ENCODE data around the gene INSIG2. TPM values are rescaled to one million over a fixed set of nuclear protein-coding genes. Genes with fewer than 3 reads are reported as not detected.

Gene INSIG2
- total and polyA plus RNA-seq, 9 of the 15 experiments (the other 6 are each of a cell fraction or from before 2014, with no cell fraction given), result 1.5 to 34.2 (median 6.4) TPM

DNA sequence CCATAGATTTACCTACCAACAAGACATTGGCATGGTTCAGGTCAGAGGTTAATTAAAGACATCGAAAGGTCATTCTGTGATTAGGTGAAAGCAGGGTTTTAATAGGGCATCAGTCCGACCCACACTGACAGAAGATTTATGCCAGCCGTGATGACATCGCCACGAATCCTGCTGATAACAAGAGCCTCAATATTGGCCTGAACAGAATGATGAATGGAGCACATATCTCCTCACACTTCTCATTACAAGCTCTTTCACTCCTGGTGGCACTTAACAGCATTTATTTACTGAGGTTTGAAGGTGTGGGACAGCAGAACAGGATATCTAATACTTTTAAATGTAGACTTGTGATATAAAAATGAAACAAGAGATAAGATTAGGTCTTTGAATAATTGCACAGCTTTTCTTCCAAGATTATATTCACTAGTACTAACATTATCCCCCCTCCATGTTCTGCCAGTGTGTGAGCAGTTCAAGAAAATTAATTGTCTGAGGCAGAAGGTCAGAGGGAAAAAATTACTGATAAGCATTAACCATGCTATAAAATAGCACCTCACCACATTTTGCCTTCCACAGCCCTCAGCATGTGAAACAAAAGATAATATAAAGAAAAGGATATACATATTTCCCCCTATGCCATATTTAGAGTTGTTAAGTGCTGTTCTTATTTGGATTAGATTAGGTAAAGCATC, 23.1 kb upstream of the INSIG2 start:
- no TSS peak for BruUV-seq (replicated peaks)
- Histone ChIP-seq H2AFZ (ENCODE audit: low read depth, low read length) (no peak overlapping the region), H3K4me2 (ENCODE audit: insufficient read depth, low read length) (no peak overlapping the region), H3K9me1 (ENCODE audit: control insufficient read depth, insufficient read depth, low read length) (no peaks in the 10 kb centered on the region), H3K4me3 (no peak overlapping the region), H3K27me3 (ENCODE audit: control insufficient read depth in 2 of 2, insufficient read depth in 2 of 2, low read length in 2 of 2) (peaks cover 6 to 7% of the 10 kb centered on the region in 2 experiments; a peak in 4 of 5 replicates), H3K9me3 (replicated peaks; ENCODE audit: control insufficient read depth, insufficient read depth, low read depth, low read length) (no peaks in the 10 kb centered on the region), H3K36me3 (ENCODE audit: control insufficient read depth, insufficient read depth, low read length) (no peaks in the 10 kb centered on the region), H3K27ac (ENCODE audit: extremely low read depth, low read depth, low read length) (no peak overlapping the region), H3K9ac (ENCODE audit: insufficient read depth in 1 of 2, low read depth in 2 of 2, low read length in 2 of 2) (no peak overlapping the region), H3K79me2 (ENCODE audit: control insufficient read depth, insufficient read depth, low read length) (no peaks in the 10 kb centered on the region), H3K4me1 (replicated peaks in 1 of 2; ENCODE audit: control insufficient read depth in 2 of 2, insufficient read depth in 2 of 2, low read length in 2 of 2) (no peaks in the 10 kb centered on the region; a peak in 1 of 5 replicates), H4K20me1 (replicated peaks; ENCODE audit: control insufficient read depth, insufficient read depth, low read length) (no peaks in the 10 kb centered on the region)
- 1% methylated on average over 5 of the region's 5 CpGs for WGBS (ENCODE audit: insufficient coverage, low coverage, missing lambda C conversion rate)
- in situ Hi-C loops (cut with MboI), result no loop called here
- CTCF ChIA-PET (ENCODE audit: low intra/inter-chr PET ratio), result no interaction called here
- DNase-seq (ENCODE audit: extremely low read depth in 1 of 4, low spot score in 3 of 4) (no peak), FAIRE-seq (no peak), ATAC-seq (no peak)
- intact Hi-C loops (cut with micrococcal nuclease), result no loop called here
- POLR2A ChIA-PET, result no interaction called here
- TF ChIP-seq CCNT2 (IDR thresholded peaks at IDR 0.05; ENCODE audit: borderline replicate concordance, extremely low read depth, insufficient read length, low read depth, low read length) (no peak), MEIS2 (IDR thresholded peaks at IDR 0.05; ENCODE audit: partially characterized antibody) (peak; percentile 16)

- FAIRE-seq, result no peak
- in situ Hi-C loops (cut with MboI), result no loop called here
- TF ChIP-seq FOSL1 (tag; conservative IDR thresholded peaks at IDR 0.05) (0 out of 2 replicates have a peak, but pooled peaks have one; percentile 17), KLF10 (CRISPR knock-in tag; IDR thresholded peaks at IDR 0.05) (no peak), LCOR (CRISPR knock-in tag; IDR thresholded peaks at IDR 0.05) (no peak), RBM22 (IDR thresholded peaks at IDR 0.05; ENCODE audit: low read depth, low read length, poor library complexity, severe bottlenecking) (no peak), TCF7L2 (IDR thresholded peaks at IDR 0.05; ENCODE audit: low read depth, low read length) (no peak), BHLHE40 (IDR thresholded peaks at IDR 0.05; ENCODE audit: low read length) (no peak), TSC22D4 (tag; IDR thresholded peaks at IDR 0.05) (no peak), TAL1 (IDR thresholded peaks at IDR 0.05) (no peak), ATF3 (IDR thresholded peaks at IDR 0.05) (peak; percentile 49; the same call in 1 of the 2 replicates), ATF3 (CRISPR knock-in tag; conservative IDR thresholded peaks at IDR 0.05) (no peak)
- TF ChIP-seq, protein P1, sequence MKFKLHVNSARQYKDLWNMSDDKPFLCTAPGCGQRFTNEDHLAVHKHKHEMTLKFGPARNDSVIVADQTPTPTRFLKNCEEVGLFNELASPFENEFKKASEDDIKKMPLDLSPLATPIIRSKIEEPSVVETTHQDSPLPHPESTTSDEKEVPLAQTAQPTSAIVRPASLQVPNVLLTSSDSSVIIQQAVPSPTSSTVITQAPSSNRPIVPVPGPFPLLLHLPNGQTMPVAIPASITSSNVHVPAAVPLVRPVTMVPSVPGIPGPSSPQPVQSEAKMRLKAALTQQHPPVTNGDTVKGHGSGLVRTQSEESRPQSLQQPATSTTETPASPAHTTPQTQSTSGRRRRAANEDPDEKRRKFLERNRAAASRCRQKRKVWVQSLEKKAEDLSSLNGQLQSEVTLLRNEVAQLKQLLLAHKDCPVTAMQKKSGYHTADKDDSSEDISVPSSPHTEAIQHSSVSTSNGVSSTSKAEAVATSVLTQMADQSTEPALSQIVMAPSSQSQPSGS (CRISPR knock-in tag; IDR thresholded peaks at IDR 0.05), result no peak
Observed at GRCh38 chr2:118065921-118066511, 22.3 kb upstream of the INSIG2 start.

More at GRCh38 chr2:118065921-118066511, 22.3 kb upstream of the INSIG2 start:
- Histone ChIP-seq H3K27me3 (ENCODE audit: control insufficient read depth in 2 of 2, insufficient read depth in 2 of 2, low read length in 2 of 2) (peaks cover 6 to 7% of the 10 kb centered on the region in 2 experiments; a peak in 4 of 5 replicates), H3K36me3 (ENCODE audit: control insufficient read depth, insufficient read depth, low read length) (no peaks in the 10 kb centered on the region), H4K20me1 (replicated peaks; ENCODE audit: control insufficient read depth, insufficient read depth, low read length) (no peaks in the 10 kb centered on the region), H3K4me2 (ENCODE audit: insufficient read depth, low read length) (no peak overlapping the region), H3K27ac (ENCODE audit: extremely low read depth, low read depth, low read length) (no peak overlapping the region), H3K4me1 (replicated peaks in 1 of 2; ENCODE audit: control insufficient read depth in 2 of 2, insufficient read depth in 2 of 2, low read length in 2 of 2) (no peaks in the 10 kb centered on the region; a peak in 1 of 5 replicates), H3K79me2 (ENCODE audit: control insufficient read depth, insufficient read depth, low read length) (no peaks in the 10 kb centered on the region), H3K9ac (ENCODE audit: insufficient read depth in 1 of 2, low read depth in 2 of 2, low read length in 2 of 2) (no peak overlapping the region), H3K9me3 (replicated peaks; ENCODE audit: control insufficient read depth, insufficient read depth, low read depth, low read length) (no peaks in the 10 kb centered on the region), H3K9me1 (ENCODE audit: control insufficient read depth, insufficient read depth, low read length) (no peaks in the 10 kb centered on the region), H2AFZ (ENCODE audit: low read depth, low read length) (0 out of 2 replicates have a peak overlapping the region, but pooled peaks have one; percentile 27), H3K4me3 (no peak overlapping the region)
- ChIA-PET CTCF (ENCODE audit: low intra/inter-chr PET ratio) (no interaction called here), POLR2A (interaction anchor here (1.0 kb wide), 2 partner anchors 9 to 15 kb away, joined by 3 to 4 read pairs; no protein-coding TSS in a partner anchor)
- ATAC-seq, result no peak
- peak in 2 of 4 experiments; percentile 7 to 13 for DNase-seq (ENCODE audit: extremely low read depth in 1 of 4, low spot score in 3 of 4)
- intact Hi-C loops (cut with micrococcal nuclease), result no loop called here
- 5% methylated on average over 8 of the region's 8 CpGs for WGBS (ENCODE audit: insufficient coverage, low coverage, missing lambda C conversion rate)
- no TSS peak for BruUV-seq (replicated peaks)
